Sigmoid colon (tissue), 7 donors: ENCODE results near the gene AADACL4. TPM values are rescaled to one million over a fixed set of nuclear protein-coding genes. Genes with fewer than 3 reads are reported as not detected.

Experiments used
- DNase-seq: peaks from one replicate; pipeline ENCODE4 v3.0.0-alpha.2; 2019
- H3K27ac ChIP-seq, 4 donors: fragments of 200-600 bp; sonication (generic); one replicate each; pipeline ENCODE4 v1.5.1; 2016 to 2019; ENCODE audit warnings: mild to moderate bottlenecking in 1 of 4
- H3K27me3 ChIP-seq, 3 donors: fragments of 200-600 bp; sonication (generic); one replicate each; pipeline ENCODE4 v1.5.1; 2019; ENCODE audit warnings: mild to moderate bottlenecking in 1 of 3
- H3K36me3 ChIP-seq, 4 donors: fragments of 200-600 bp; sonication (generic); one replicate each; pipeline ENCODE4 v1.5.1; 2016 to 2019
- H3K4me1 ChIP-seq, 4 donors: fragments of 200-600 bp; sonication (generic); one replicate each; pipeline ENCODE4 v1.5.1; 2017 to 2019
- H3K4me3 ChIP-seq, 4 donors: fragments of 200-600 bp; sonication (generic); one replicate each; pipeline ENCODE4 v1.5.1; 2017 to 2019; ENCODE audit warnings: mild to moderate bottlenecking in 2 of 4, moderate library complexity in 1 of 4
- H3K9me3 ChIP-seq, 4 donors: fragments of 200-600 bp in 3 of 4; sonication (generic) in 3 of 4; one replicate each; pipeline versions ENCODE4 v1.5.1 to v1.6.1; 2013 to 2019
- CTCF ChIP-seq, 4 experiments: fragments of 450-650 bp in 3 of 4; fragments of 200-600 bp in 1 of 4; IDR thresholded peaks; one replicate each; pipeline ENCODE4 v1.5.1; 2016 to 2019; ENCODE audit warnings: antibody characterized with exemption in 4 of 4, mild to moderate bottlenecking in 3 of 4, moderate library complexity in 2 of 4
- EP300 ChIP-seq, 4 donors: sonication (generic); formaldehyde crosslinking; IDR thresholded peaks; one replicate each; pipeline ENCODE4 v1.6.1; 2017; ENCODE audit warnings: antibody characterized with exemption in 4 of 4
- POLR2A ChIP-seq, 2 donors: fragments of 450-650 bp; IDR thresholded peaks; one replicate each; pipeline ENCODE4 v1.6.1; 2016; ENCODE audit warnings: antibody characterized with exemption in 2 of 2, mild to moderate bottlenecking in 2 of 2, moderate library complexity in 2 of 2
- POLR2AphosphoS5 ChIP-seq, 4 donors: sonication (generic); formaldehyde crosslinking; IDR thresholded peaks; one replicate each; pipeline ENCODE4 v1.6.1; 2017; ENCODE audit warnings: antibody characterized with exemption in 4 of 4
- WGBS, 2 donors: extraction: QIAGEN DNeasy Blood & Tissue Kit; methylation state at CpG; one replicate each; pipeline ENCODE4 v1.1.7; 2013; 5-methylcytosine and 5-hydroxymethylcytosine counted together
- intact Hi-C: fragments of 100-400 bp; cut with DNase I; formaldehyde crosslinking; loops from one replicate; pipeline ENCODE4 v1.15.1; 2023
- polyA plus RNA-seq, 3 donors: library from polyadenylated mRNA; stranded (reverse); fragments of 200-250 nt; gene quantifications; one replicate each; pipeline ENCODE4 v1.2.3, GENCODE V29; 2013
- total RNA-seq, 4 donors: library from RNA; depleted of rRNA; stranded (reverse); fragments of >200 nt; gene quantifications; one replicate each; pipeline ENCODE4 v1.1.0, GENCODE V29; 2016
- donor health status: healthy with polysubstance abuse.
- donor health status: Bipolar disorder and iron deficiency.
- donor health status: healthy.

Gene AADACL4
- total and polyA plus RNA-seq, 7 donors: 0.04 TPM; not detected in 6

DNA sequence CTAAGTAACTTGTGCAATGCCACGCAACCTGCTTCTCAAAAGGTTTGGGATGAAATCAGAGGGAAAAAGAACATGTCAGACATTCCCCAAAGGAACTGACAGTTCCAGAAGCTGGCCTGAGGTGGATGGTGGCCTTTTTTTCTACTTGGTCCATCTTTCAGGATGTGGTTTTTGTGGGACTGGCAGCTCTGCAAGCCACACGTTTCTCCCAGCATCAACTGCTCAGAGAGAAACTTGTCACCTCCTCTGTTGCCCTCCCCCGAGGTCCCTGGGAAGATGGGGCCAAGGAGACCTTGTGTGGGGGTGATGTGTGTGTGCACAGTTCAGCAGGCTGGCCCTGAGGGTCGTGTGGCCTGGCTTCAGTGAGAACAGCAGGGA is 23.4 kb upstream of the AADACL4 start:
- TF ChIP-seq CTCF (IDR thresholded peaks at IDR 0.05) (no peak), POLR2AphosphoS5 (IDR thresholded peaks at IDR 0.05) (no peak), EP300 (IDR thresholded peaks at IDR 0.05) (no peak), POLR2A (IDR thresholded peaks at IDR 0.05) (no peak)
- intact Hi-C loops: no loop called here
- H3K4me3 ChIP-seq: peak overlapping the region in 1 of 4 donors; percentile 92
- H3K9me3 ChIP-seq: no peaks in the 10 kb centered on the region
- H3K36me3 ChIP-seq: no peaks in the 10 kb centered on the region
- H3K4me1 ChIP-seq: peaks cover 0 to 63% (median 55%) of the 10 kb centered on the region in 4 donors
- no peaks in the 10 kb centered on the region for H3K27me3 ChIP-seq
- 43 to 53% methylated on average over 4 of the region's 4 CpGs for whole genome bisulfite sequencing, 2 donors
- peak overlapping the region; percentile 90 to 99 (median 96) for H3K27ac ChIP-seq
- DNase-seq: no peak

DNA sequence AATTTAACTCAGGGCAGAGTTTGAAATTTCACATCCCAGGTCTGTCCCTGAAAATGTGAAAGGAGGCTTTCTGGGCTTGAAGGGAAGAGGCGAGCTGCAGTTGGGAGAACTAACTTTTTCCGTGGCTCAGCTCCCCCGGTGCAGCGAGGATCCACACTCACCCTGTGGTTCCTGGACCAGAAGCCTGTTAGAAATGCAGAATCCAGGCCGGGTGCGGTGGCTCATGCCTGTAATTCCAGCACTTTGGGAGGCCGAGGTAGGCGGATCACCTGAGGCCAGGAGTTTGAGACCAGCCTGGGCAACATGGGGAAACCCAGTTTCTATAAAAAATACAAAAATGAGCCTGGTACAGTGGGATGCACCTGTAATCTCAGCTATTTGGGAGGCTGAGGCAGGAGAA is 23.0 kb upstream of the AADACL4 start:
- H3K4me3 ChIP-seq: no peak overlapping the region
- no peak for DNase-seq
- H3K27me3 ChIP-seq: no peaks in the 10 kb centered on the region
- no peaks in the 10 kb centered on the region for H3K36me3 ChIP-seq
- no peaks in the 10 kb centered on the region for H3K9me3 ChIP-seq
- no peak for TF ChIP-seq POLR2AphosphoS5 (IDR thresholded peaks at IDR 0.05)
- no peak for TF ChIP-seq EP300 (IDR thresholded peaks at IDR 0.05)
- TF ChIP-seq POLR2A (IDR thresholded peaks at IDR 0.05): no peak
- no peak for TF ChIP-seq CTCF (IDR thresholded peaks at IDR 0.05)
- H3K4me1 ChIP-seq: peaks cover 0 to 60% (median 51%) of the 10 kb centered on the region in 4 donors
- peak overlapping the region; percentile 90 to 99 (median 96) for H3K27ac ChIP-seq
- WGBS, 2 donors: 95 to 96% methylated on average over 8 of the region's 8 CpGs
- intact Hi-C loops: no loop called here

GRCh38 chr1:12621346-12622335 is 22.2 kb upstream of the AADACL4 start:
- Histone ChIP-seq H3K27me3 (no peaks in the 10 kb centered on the region), H3K9me3 (no peaks in the 10 kb centered on the region), H3K27ac (peak overlapping the region; percentile 90 to 99 (median 96)), H3K4me1 (peaks cover 0 to 55% (median 48%) of the 10 kb centered on the region in 4 donors), H3K4me3 (no peak overlapping the region), H3K36me3 (no peaks in the 10 kb centered on the region)
- DNase-seq: peak; percentile 82
- TF ChIP-seq POLR2AphosphoS5 (IDR thresholded peaks at IDR 0.05) (peak; percentile 29 to 76 (median 46)), CTCF (IDR thresholded peaks at IDR 0.05) (no peak), EP300 (IDR thresholded peaks at IDR 0.05) (peak in 1 of 4 donors; percentile 9)
- intact Hi-C loops: no loop called here
- WGBS, 2 donors: 80 to 84% methylated on average over 15 of the region's 15 CpGs

DNA sequence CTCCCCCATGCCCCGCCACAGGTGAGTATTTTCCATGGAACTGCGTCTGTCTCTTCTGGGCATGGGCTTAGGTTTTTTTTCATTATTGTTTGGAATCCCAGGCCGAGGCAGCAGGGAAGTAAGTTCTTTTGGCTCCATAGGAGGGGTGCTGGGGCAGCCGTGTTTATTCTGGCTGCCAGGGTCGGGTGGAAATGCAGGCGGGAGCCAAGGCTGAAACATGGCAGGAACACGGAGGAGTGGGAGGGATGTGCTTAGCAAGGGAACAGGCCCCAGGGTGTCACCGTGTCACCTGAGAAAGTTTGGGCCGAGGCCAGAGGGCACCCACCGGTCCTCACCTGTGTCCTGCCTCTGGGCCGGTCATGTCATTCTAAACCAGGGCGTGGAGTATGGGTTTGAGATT is 21.4 kb upstream of the AADACL4 start:
- Histone ChIP-seq H3K36me3 (no peaks in the 10 kb centered on the region), H3K4me1 (peaks cover 0 to 55% (median 48%) of the 10 kb centered on the region in 4 donors), H3K4me3 (no peak overlapping the region), H3K27me3 (no peaks in the 10 kb centered on the region), H3K27ac (peak overlapping the region; percentile 90 to 99 (median 96)), H3K9me3 (no peaks in the 10 kb centered on the region)
- 77 to 79% methylated on average over 12 of the region's 12 CpGs for WGBS, 2 donors
- intact Hi-C loops: no loop called here
- DNase-seq: no peak
- no peak for TF ChIP-seq POLR2A (IDR thresholded peaks at IDR 0.05)
- TF ChIP-seq EP300 (IDR thresholded peaks at IDR 0.05): no peak
- no peak for TF ChIP-seq POLR2AphosphoS5 (IDR thresholded peaks at IDR 0.05)
- no peak for TF ChIP-seq CTCF (IDR thresholded peaks at IDR 0.05)
